ENCODE measurements around the gene PARD6B.

The PARD6B gene

GRCh38 chr20:50724851-50725723 is 6.3 kb upstream of the PARD6B start:
- DNase-seq: peak; percentile 81

GRCh38 chr20:50725724-50726005 is 5.7 kb upstream of the PARD6B start:
- no peak for DNase-seq

- DNase-seq: no peak
Observed at GRCh38 chr20:50726955-50727791, 4.2 kb upstream of the PARD6B start.

GRCh38 chr20:50727792-50728485 is 3.4 kb upstream of the PARD6B start:
- DNase-seq: no peak

- DNase-seq: no peak
Observed at GRCh38 chr20:50728486-50728980, 2.8 kb upstream of the PARD6B start.

GRCh38 chr20:50728981-50729874 is 2.2 kb upstream of the PARD6B start:
- DNase-seq: no peak

GRCh38 chr20:50729901-50730764 is 1.2 kb upstream of the PARD6B start:
- DNase-seq: no peak

- DNase-seq: no peak
Observed at GRCh38 chr20:50730765-50731054, 670 bp upstream of the PARD6B start.

- no peak for DNase-seq
Observed at GRCh38 chr20:50731930-50732690, 730 bp downstream of the PARD6B start.

- DNase-seq: no peak
Observed at GRCh38 chr20:50733644-50734349, 2.4 kb downstream of the PARD6B start.

- DNase-seq: no peak
Observed at GRCh38 chr20:50734730-50735679, 3.6 kb downstream of the PARD6B start.

- no peak for DNase-seq
Observed at GRCh38 chr20:50735813-50736212, 4.4 kb downstream of the PARD6B start.

- DNase-seq: no peak
Observed at GRCh38 chr20:50737352-50737751, 6.0 kb downstream of the PARD6B start.

GRCh38 chr20:50743087-50743486 is 11.7 kb downstream of the PARD6B start:
- DNase-seq: no peak

GRCh38 chr20:50744143-50744792 is 12.9 kb downstream of the PARD6B start:
- DNase-seq: no peak

GRCh38 chr20:50745634-50746137 is 14.3 kb downstream of the PARD6B start:
- DNase-seq: no peak

- DNase-seq: no peak
Observed at GRCh38 chr20:50746138-50746940, 15.0 kb downstream of the PARD6B start.
